Stimulated activated CD8-positive, alpha-beta memory T cell treated with anti-CD3 and anti-CD28 coated beads, Interleukin-4, amount 100 ng/mL, for 48 hours (primary cell): Measurements from ENCODE around the gene LPCAT1.
"Not testable (repeated sequence)": the region's sequence is repeated elsewhere in the genome, so short reads cannot be mapped to it uniquely, and the experiment has no call there.

Experiments
- DNase-seq: peaks from one replicate; pipeline ENCODE4 v3.0.0-alpha.2; 2020

LPCAT1 gene

DNA sequence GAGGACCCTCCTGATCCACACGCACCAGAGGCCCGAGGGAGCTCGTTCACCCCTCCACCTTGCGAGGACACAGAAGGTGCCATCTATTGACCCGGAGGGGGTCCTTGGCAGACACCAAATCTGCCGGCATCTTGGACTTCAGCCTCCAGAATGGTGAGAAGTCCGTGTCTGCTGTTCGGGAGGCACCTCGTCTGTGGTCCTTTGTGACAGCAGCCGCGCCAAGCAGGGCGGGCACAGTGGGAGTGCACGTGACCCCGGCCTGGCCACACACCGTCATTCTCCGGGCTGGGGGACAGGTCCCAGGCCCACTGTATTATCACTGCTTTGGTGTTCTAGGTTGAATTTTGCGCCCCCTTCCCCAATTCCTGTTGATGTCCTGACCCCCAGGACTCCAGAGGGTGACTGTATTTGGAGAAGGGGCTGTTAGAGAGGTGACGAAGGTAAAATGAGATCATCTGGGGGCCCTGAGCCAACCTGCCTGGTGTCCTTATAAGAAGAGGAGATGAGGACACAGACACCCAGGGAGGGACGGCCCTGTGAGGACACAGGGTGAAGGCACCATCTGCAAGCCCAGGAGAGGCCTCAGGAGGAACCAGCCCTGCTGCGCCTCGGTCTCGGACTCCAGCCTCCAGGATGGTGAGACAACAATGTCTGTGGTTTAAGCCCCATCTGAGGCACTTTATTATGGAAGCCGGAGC is 15.7 kb downstream of the LPCAT1 start:
- no peak for DNase-seq

DNA sequence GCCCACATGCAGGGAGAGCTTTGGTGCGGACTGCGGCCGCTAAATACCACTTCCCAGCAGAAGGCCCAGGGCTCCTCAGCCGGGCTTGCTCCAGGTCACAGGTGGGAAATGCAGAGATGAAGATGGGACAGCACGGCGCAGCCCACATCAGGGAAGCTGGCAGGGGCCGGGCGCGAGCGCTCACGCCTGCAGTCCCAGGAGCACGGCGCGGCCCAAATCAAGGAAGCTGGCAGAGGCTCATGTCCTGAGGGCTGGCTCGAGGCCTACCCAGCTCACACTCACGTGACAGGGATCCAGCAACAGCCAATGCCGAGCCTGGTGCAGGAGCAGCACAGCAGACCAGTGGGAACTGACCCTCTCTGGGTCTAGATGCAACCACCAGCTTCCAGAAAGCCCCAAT is 16.3 kb downstream of the LPCAT1 start:
- DNase-seq, result no peak

DNA sequence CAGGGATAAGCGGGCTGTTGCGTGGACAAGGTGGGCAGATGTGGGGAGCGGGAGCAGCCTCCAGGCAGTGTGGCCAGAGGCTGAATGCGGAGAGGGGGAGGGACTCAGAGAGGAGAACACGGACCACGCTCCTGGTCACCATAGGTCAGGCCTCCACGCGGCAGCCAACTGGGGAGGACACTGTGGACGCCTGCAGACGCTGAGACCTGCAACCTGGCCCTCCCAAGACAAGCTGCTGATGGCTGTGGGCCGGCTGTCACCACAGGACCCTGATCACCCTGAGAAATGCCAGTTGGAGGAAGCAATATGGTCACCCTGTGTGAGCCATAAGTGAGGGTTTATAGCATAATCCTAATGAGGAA is 16.8 kb downstream of the LPCAT1 start:
- no peak for DNase-seq

DNA sequence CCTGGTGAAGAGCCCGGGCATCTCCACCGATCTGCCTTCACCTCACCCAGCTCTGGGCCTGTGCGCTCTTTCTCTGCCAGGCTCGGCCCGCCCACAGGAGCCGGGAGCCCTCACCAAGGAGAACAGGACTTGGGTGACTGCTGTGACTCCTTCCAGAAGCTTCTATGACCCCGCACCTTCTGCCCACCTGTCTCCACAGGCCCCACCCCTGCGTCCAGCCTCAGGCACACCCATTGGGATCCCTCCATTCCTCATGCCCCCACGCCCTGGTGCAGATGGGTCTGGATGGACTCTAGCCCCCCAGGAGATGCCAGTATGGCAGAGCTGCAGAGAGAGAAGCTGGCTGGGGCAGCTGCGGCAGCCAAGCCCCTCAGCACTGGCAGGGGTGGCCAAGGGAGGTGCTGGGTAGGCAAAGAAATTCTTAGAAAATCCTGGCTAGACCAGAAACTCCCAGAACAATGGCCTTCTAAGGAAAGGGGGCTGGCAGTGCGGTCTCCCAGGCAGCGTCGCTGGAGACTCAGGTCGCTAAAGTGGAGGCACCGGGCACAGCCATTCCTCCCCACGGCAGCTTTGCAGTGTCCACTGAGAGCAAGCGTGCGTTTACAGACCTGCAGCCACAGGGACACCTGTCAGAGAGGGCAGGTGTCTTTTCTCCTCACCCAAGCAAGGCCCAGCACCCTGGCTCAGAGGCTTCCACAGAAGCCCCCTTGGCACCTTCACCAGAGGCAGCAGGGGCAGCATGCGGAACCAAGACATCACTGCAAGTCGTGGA is 17.3 kb downstream of the LPCAT1 start:
- no peak for DNase-seq

DNA sequence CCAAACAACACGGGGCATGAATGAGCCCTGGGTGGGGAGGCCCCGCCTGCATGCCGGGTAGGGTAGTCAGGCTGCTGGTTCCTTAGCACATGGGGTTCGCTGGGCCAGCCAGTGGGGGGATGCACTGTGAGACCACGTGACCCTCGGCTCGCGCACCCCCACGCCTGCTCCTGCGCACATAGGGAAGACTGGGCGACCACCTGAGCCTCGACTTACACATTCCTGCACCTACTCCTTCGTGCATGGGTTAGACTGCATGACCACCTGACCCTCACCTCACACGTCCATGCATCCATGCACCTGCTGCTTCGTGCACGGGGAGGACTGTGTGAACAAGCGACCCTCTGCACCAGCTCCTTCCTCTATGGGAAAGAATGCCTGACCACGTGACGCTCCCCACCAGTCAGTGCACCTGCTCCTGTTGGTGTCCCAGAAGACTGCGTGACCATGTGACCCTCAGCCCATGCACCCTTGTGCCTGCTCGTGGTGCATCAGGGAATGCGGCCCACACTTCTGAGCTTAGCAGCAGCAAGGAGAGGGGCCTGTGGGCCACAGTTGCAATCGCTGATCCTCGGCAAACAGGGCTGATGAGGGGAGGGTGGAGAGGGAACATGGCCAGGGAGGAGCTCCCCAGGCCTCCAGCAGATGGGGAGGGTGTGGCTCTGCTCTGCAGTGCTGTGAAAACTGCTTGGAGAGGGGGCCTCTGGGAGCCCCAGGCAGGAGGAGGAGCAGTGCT is 18.1 kb downstream of the LPCAT1 start:
- DNase-seq, result no peak

DNA sequence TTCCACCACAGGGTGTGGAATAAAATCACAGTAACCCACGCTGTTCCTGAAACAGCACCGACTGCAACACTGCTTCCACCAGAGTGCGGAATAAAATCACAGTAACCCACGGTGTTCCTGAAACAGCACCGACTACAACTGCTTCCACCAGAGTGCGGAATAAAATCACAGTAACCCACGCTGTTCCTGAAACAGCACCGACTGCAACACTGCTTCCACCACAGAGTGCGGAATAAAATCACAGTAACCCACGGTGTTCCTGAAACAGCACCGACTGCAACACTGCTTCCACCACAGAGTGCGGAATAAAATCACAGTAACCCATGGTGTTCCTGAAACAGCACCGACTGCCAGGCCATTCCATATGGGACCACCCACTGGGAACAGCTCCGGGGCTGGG is 18.7 kb downstream of the LPCAT1 start:
- DNase-seq, result not testable (repeated sequence)

DNA sequence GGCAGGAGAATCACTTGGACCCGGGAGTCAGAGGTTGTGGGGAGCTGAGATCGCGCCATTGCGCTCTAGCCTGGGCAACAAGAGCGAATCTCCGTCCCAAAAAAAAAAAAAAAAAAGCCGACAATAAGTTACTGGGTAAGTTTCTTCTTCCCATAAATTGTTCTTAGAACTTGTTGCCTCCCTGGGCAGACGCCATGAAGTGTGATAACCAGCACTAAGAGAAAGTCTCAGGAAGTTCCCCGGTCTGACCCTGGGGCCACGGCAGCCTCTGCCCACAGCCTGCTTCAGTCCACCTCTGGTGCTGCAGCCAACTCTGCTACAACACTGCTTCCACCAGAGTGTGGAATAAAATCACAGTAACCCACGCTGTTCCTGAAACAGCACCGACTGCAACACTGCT is 19.1 kb downstream of the LPCAT1 start:
- no peak for DNase-seq

DNA sequence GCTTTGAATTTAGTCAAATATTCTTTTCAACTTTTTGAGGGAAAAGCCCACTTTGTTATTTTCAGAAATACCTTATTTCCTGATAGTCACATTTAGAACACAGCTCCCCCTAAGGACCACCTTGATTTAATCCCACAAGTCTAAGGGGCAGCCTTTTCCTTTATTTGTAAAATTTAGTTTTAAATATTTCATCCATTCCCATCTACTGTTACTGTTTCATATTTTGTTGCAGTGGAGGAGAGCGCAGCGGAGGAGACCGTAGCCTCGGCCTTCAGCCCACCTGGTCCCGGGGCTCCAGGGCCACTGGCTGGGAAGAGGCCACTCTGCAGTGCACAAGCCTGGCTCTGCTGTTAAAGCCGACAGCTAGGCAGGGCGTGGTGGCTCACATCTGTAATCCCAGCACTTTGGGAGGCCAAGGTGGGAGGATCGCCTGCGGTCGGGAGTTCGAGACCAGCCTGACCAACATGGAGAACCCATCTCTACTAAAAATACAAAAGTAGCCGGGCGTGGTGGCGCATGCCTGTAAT is 19.6 kb downstream of the LPCAT1 start:
- no peak for DNase-seq

DNA sequence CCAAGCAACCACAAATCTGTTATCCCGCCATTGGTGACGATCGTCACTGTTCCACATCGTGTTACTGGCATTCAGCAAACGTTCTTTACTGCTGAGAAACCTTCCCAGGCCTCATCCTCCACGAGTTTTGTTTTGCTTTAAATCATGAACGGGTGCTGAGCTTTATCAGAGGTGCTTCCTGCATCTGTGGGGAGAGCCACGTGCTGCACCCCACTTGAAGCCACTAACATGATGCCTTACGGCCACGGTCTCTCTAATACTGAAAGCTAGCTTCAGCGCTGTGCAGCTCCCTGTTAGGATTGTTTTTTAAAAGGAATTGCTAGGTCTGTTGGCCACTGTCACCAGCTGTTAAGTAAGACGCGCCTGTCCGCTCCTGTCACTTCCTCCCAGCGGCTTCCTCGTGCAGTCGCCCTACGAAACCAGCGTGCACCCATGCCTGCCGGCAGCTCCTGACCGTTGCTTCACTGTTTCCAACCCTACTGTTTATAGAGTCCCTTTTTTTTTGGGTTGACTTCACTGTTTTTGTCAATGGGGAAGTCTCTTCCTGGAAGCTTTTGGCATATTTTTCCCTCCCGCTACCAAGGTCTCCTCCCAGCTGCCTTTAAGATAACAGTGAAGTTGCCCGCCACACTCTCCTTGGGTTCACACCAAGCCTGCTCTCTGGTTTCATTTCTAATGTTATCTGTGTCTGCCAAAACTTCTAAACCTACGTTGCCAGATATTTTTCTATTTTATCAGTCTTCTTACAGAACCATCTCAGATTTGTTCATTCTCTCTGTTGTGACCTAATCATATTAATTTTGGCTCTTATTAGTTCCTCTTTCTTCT is 20.3 kb downstream of the LPCAT1 start:
- no peak for DNase-seq

DNA sequence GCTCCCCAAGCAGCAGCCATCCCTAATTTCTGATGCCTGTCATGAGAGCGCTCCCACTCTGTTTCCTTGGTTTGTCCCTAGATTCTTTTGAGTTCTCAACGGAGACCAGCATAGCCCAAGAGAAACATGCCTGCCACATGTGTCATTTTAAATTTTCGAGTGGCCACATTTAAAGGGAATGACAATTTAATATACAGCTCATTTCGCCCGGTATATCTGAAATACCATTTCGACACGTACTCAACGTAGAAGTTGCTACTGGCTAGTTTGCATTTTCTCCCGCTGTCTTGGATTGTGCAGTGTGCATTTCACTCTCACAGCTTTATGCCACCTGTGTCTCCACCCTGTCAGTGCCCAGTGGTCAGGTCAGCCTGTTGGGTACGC is 21.0 kb downstream of the LPCAT1 start:
- DNase-seq, result no peak

DNA sequence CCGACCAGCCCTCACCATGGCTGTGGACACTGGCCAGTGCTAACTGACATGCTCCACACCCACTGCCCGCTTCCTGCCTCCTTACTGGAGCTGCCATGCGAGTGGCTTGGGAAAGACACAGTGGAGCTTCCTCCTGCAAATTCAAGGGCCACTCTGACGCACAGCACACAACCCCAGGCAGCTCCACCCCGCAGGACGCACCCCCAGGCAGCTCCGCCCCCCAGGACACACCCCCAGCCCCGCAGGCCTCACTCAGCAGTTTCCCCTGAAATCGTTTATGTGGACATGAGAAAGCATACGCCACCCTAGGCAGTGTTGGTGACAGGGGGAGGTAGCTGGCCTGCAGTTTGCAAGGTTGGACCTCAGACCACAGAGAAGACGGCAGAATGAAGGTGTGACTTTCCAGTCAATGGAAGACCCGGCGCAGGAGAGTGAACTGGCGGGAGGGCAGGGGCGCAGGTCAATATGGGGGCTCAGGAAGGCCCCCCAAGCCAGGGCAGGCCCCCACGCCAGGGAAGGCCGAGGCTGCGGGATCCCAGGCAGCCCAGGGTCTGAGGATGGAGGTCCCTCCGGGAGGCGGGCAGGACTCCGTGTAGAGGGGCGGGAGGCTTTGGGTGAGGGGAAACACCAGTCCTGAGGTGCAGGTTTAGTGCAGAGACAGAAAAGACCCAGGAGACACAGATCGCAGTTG is 21.6 kb downstream of the LPCAT1 start:
- peak; percentile 45 for DNase-seq

DNA sequence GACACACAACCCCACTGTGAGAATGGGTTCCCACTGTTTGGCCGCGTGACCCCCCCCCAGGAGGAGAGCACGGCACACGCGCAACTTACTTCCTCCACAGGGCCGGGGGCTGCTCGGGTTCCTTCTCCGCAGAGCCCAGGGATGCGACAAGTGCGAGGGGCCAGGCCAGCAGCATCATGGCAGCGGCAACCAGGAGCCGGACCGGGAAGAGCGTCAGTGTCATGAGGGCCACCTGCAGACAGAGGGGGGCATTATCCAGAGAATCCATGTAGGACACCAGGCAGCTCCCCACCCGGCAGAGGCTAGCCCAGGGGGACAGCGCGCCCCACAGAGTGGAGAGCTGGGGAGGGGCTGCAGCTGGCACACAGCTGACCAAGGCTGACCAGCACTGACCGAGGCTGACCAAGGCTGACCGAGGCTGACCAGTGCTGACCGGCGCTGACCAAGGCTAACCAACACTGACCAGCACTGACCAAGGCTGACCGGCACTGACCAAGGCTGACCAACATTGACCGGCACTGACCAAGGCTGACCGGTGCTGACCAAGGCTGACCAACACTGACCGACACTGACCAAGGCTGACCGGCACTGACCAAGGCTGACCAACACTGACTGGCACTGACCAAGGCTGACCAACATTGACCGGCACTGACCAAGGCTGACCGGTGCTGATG is 22.3 kb downstream of the LPCAT1 start:
- DNase-seq, result no peak

DNA sequence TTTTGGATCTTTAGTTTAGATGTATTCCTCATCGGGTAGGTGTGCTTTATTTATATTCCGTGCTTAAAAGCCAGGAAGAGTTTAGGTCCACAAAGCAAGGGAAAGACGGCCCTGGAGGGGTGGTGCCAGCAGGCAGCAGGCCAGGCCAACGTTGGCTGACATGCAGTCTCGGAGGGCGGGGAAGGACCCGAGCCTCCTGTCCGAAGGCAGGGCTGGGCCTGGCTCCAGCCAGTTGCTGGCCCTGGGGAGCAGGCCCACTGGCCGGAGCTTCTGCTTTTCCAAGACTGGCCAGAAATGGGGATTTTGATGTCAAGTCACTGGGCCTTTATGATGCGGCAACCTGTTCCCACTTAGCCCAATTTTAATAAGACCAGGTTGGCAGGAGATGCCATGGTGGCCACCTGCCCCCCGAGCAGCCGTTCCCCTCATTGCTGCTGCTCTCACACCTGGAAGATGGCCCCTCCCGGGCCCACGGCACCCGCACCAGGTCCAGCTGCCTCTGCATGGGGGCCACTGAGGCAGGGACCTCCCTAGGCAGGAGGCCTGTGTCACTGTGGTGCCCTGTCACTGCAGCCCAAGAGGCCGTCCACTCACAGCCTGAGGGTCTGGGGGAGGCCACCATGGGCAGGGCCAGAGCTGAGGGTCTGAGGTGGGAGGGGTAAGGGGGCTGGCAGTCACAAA is 23.2 kb downstream of the LPCAT1 start:
- DNase-seq, result no peak

DNA sequence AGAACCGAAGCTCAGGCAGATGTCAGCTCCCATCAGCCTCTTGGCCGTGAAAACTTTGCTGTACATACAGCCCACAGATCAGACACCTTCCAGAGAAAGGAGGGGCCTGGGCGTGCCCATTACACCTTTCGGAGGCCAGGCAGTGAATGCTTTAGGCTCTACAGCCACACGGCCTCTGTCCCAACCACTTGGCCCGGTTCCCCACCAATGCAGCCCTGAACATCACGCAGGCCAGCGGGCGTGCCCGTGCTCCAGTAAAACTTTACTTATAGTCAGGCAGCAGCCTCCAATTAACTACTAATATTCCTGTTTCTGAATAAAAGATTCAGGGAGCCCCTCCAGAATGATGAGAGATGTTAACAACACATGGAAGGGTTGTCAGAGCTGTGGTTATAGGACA is 23.9 kb downstream of the LPCAT1 start:
- no peak for DNase-seq

DNA sequence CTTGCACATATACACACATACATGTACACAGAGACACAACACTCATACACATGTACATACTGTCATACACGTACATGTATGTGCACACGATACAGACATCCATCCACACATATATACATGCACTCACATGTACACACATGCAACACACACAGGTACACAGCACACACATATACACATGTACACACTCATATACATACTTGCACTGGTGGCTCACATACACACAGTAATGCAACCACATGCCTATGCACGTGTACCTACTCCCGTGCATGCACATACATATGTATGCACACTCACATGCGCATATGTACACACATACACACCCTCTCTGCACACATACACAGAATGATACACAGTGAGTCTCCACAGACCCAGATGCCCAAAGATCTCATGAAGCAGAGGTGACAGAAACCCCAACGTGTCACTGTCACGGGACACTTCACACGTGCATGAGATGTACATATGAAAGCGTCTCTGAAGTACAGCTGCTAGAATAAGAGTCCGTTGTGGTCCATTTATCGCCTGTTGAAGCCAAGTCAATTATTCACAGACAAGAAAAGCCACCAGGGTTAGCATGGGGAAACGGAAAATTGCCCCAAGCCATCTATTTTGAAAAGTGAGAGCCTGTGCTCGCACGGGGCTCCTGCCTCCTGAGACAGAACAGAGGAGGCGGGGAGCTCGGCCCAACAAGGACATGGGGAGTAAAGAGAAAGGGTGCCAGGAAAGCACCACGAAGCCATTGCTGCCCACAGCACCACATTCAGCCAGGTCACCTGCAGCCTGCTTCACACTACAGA is 24.9 kb downstream of the LPCAT1 start:
- no peak for DNase-seq

DNA sequence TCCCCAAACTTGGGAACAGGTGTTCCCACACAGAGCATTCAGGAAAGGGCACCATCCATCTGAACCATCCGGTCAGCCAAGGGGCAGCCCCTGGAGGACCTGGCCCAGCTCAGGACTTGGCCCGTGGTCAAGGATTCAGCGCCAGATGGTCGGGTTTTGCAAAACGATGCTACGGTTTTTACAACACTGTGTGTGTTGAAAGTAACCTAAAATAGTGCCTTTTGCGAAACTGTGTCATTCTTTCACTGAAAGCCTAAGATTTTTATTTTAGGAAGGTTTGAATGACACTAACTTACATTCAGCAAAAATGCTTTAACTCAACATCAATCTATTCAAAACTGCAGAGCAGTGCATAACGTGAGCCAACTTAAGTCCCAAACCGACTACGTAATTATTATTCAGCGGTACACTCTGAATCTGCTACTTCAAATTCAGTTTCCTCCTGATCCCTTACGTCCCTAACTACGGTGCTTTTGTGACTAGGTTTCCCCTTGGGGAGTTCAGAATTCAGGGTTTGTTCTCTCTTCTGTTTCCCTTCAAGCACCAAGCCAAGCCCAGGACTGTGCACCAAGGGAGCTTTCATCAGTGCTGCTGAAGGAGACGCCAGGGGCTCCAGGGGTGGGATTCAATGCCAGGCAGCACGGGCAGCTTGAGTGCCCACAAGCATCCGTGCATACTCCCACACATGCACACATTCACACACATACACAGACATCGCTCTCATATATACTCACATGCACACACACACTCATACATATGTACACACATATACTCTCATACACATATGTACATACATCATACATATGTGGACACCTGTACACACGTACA is 25.8 kb downstream of the LPCAT1 start:
- DNase-seq, result no peak

DNA sequence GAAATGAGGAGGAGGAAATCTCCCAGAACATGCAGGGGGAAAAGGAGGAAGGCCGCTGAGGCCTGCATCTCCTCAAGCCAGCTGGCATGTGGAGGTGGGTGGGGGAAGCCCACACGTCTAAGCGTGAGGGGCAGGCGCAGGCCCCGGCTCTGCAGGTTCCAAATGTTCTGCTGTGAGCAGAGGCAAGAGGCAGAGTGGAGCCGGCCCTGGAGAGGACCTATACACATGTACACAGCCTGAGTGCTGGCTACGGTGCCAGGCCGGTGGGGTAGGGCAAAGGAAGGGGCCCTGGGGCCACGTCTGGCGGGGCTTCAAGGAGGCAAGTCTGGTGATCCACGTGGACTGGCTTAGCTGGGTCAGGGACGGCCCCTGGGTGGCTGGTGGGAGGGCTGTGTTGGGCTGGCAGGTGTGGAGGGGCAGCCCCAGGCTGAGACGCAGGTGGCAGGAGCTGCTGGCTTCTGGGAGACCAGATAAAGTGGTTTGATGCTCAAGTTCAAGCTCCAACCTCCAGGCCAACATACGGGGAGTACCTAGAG is 26.4 kb downstream of the LPCAT1 start:
- DNase-seq, result no peak

DNA sequence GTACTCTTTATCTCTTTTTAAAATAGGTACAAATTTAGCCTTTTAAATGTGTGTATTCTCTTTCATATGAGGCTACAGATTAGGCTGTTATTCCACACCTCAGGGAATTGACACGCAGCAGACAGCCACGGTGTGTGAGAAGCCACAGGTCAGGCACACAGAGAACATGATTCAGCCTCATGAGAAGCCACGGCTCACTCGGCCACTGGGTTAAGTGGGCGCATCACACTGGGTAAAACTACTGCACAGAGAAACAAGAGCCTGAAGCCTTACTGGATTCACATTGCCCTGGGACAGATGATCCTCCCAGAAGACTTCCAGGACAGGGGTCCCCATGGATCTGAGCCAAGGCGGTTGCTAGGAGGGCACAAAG is 28.2 kb downstream of the LPCAT1 start:
- DNase-seq, result no peak
